ENCODE measurements around the gene ST8SIA3.

ST8SIA3 gene

GRCh38 chr18:57331718-57332117 lies 20.6 kb upstream of the ST8SIA3 start:
- H3K4me2 ChIP-seq (ENCODE audit: low read length): no peak overlapping the region
- no peaks in the 10 kb centered on the region for H3K27me3 ChIP-seq (ENCODE audit: low read depth, low read length)
- H3K9me3 ChIP-seq (ENCODE audit: insufficient read depth, low read length): no peaks in the 10 kb centered on the region
- no peaks in the 10 kb centered on the region for H3K4me1 ChIP-seq (ENCODE audit: low read length)
- TF ChIP-seq CTCF (IDR thresholded peaks at IDR 0.05; ENCODE audit: low read depth, low read length) (no peak), EZH2phosphoT487 (IDR thresholded peaks at IDR 0.05; ENCODE audit: low read depth) (no peak)
- no peak overlapping the region for H2AFZ ChIP-seq (ENCODE audit: low read depth, low read length)
- H3K27ac ChIP-seq (ENCODE audit: low read length): no peak overlapping the region
- H3K4me3 ChIP-seq (ENCODE audit: low read length): no peak overlapping the region
- H4K20me1 ChIP-seq (ENCODE audit: insufficient read depth, low read length): no peaks in the 10 kb centered on the region
- no peak overlapping the region for H3K9ac ChIP-seq (ENCODE audit: low read length)
- no peaks in the 10 kb centered on the region for H3K79me2 ChIP-seq (ENCODE audit: low read length)
- no peaks in the 10 kb centered on the region for H3K36me3 ChIP-seq (replicated peaks; ENCODE audit: low read depth, low read length)

- Histone ChIP-seq H3K9me3 (ENCODE audit: insufficient read depth, low read length) (no peaks in the 10 kb centered on the region), H3K9ac (ENCODE audit: low read length) (no peak overlapping the region), H3K79me2 (ENCODE audit: low read length) (no peaks in the 10 kb centered on the region), H4K20me1 (ENCODE audit: insufficient read depth, low read length) (no peaks in the 10 kb centered on the region), H3K4me2 (ENCODE audit: low read length) (no peak overlapping the region), H3K27me3 (ENCODE audit: low read depth, low read length) (peaks cover 5% of the 10 kb centered on the region; the same call in 1 of the 2 replicates), H2AFZ (ENCODE audit: low read depth, low read length) (no peak overlapping the region), H3K4me3 (ENCODE audit: low read length) (no peak overlapping the region), H3K4me1 (ENCODE audit: low read length) (peaks cover 5% of the 10 kb centered on the region; the same call in 1 of the 2 replicates), H3K36me3 (replicated peaks; ENCODE audit: low read depth, low read length) (no peaks in the 10 kb centered on the region), H3K27ac (ENCODE audit: low read length) (no peak overlapping the region)
- TF ChIP-seq EZH2phosphoT487 (IDR thresholded peaks at IDR 0.05; ENCODE audit: low read depth) (no peak), CTCF (IDR thresholded peaks at IDR 0.05; ENCODE audit: low read depth, low read length) (no peak)
Observed at GRCh38 chr18:57333940-57334339, 18.4 kb upstream of the ST8SIA3 start.

- Histone ChIP-seq H3K9ac (ENCODE audit: low read length) (no peak overlapping the region), H3K27me3 (ENCODE audit: low read depth, low read length) (peaks cover 9% of the 10 kb centered on the region; the same call in 1 of the 2 replicates), H3K4me3 (ENCODE audit: low read length) (no peak overlapping the region), H3K4me1 (ENCODE audit: low read length) (peaks cover 5% of the 10 kb centered on the region; the same call in 1 of the 2 replicates), H3K9me3 (ENCODE audit: insufficient read depth, low read length) (no peaks in the 10 kb centered on the region), H3K4me2 (ENCODE audit: low read length) (no peak overlapping the region), H4K20me1 (ENCODE audit: insufficient read depth, low read length) (no peaks in the 10 kb centered on the region), H2AFZ (ENCODE audit: low read depth, low read length) (no peak overlapping the region), H3K27ac (ENCODE audit: low read length) (no peak overlapping the region), H3K79me2 (ENCODE audit: low read length) (no peaks in the 10 kb centered on the region), H3K36me3 (replicated peaks; ENCODE audit: low read depth, low read length) (no peaks in the 10 kb centered on the region)
- TF ChIP-seq CTCF (IDR thresholded peaks at IDR 0.05; ENCODE audit: low read depth, low read length): no peak
- TF ChIP-seq EZH2phosphoT487 (IDR thresholded peaks at IDR 0.05; ENCODE audit: low read depth): no peak
Observed at GRCh38 chr18:57334383-57334782, 18.0 kb upstream of the ST8SIA3 start.

- no peak overlapping the region for H3K27ac ChIP-seq (ENCODE audit: low read length)
- no peak overlapping the region for H2AFZ ChIP-seq (ENCODE audit: low read depth, low read length)
- TF ChIP-seq CTCF (IDR thresholded peaks at IDR 0.05; ENCODE audit: low read depth, low read length) (no peak), EZH2phosphoT487 (IDR thresholded peaks at IDR 0.05; ENCODE audit: low read depth) (no peak)
- no peaks in the 10 kb centered on the region for H4K20me1 ChIP-seq (ENCODE audit: insufficient read depth, low read length)
- peaks cover 9% of the 10 kb centered on the region; the same call in 1 of the 2 replicates for H3K27me3 ChIP-seq (ENCODE audit: low read depth, low read length)
- H3K4me1 ChIP-seq (ENCODE audit: low read length): peaks cover 5% of the 10 kb centered on the region; the same call in 1 of the 2 replicates
- no peaks in the 10 kb centered on the region for H3K79me2 ChIP-seq (ENCODE audit: low read length)
- H3K9ac ChIP-seq (ENCODE audit: low read length): no peak overlapping the region
- no peak overlapping the region for H3K4me3 ChIP-seq (ENCODE audit: low read length)
- H3K36me3 ChIP-seq (replicated peaks; ENCODE audit: low read depth, low read length): no peaks in the 10 kb centered on the region
- H3K9me3 ChIP-seq (ENCODE audit: insufficient read depth, low read length): no peaks in the 10 kb centered on the region
- no peak overlapping the region for H3K4me2 ChIP-seq (ENCODE audit: low read length)
Observed at GRCh38 chr18:57336343-57336742, 16.0 kb upstream of the ST8SIA3 start.
